OCI-LY1 (cell line): ENCODE results near the gene SOCS7.

Experiments
- H2AFZ ChIP-seq: fragments of 200-600 bp; sonication (generic), shearing (Covaris generic); 2 replicates; pipeline ENCODE4 v1.6.0; 2014; ENCODE audit warnings: antibody characterized with exemption, mild to moderate bottlenecking, low read length
- H3F3A ChIP-seq: fragments of 200-600 bp; sonication (generic), shearing (Covaris generic); 2 replicates; pipeline ENCODE4 v1.6.0; 2014; ENCODE audit warnings: mild to moderate bottlenecking, antibody characterized with exemption, low read length, moderate library complexity; ENCODE audit not compliant: insufficient read depth
- H3K27ac ChIP-seq: fragments of 200-600 bp; sonication (generic); 2 replicates; pipeline ENCODE4 v1.5.1; 2014; ENCODE audit warnings: low read length, mixed run types, mild to moderate bottlenecking, low read depth; ENCODE audit not compliant: poor library complexity, severe bottlenecking
- H3K27me3 ChIP-seq: fragments of 200-600 bp; sonication (generic); 2 replicates; pipeline ENCODE4 v1.6.0; 2014; ENCODE audit warnings: antibody characterized with exemption, mild to moderate bottlenecking, low read length, moderate library complexity; ENCODE audit not compliant: insufficient read depth
- H3K36me3 ChIP-seq: fragments of 200-600 bp; sonication (generic); 2 replicates; pipeline ENCODE4 v1.6.1; 2014; ENCODE audit warnings: mild to moderate bottlenecking, antibody characterized with exemption, low read length, moderate library complexity, mixed read lengths; ENCODE audit not compliant: insufficient read depth
- H3K4me1 ChIP-seq: fragments of 200-600 bp; sonication (generic); 2 replicates; pipeline ENCODE4 v1.5.1; 2014; ENCODE audit warnings: mild to moderate bottlenecking, low read length, moderate library complexity; ENCODE audit not compliant: insufficient read depth, severe bottlenecking
- H3K4me2 ChIP-seq: fragments of 200-600 bp; sonication (generic), shearing (Covaris generic); 2 replicates; pipeline ENCODE4 v1.6.1; 2014; ENCODE audit warnings: low read length
- H3K4me3 ChIP-seq: fragments of 200-600 bp; sonication (generic); 2 replicates; pipeline ENCODE4 v1.5.1; 2014; ENCODE audit warnings: low read length, low read depth, mild to moderate bottlenecking, mixed read lengths; ENCODE audit not compliant: poor library complexity, severe bottlenecking
- H3K79me2 ChIP-seq: fragments of 200-600 bp; shearing (Covaris generic); 2 replicates; pipeline ENCODE4 v1.6.1; 2016; ENCODE audit warnings: mixed run types, low read length, mixed read lengths; ENCODE audit not compliant: insufficient read depth
- H3K9ac ChIP-seq: fragments of 200-600 bp; sonication (generic), shearing (Covaris generic); 2 replicates; pipeline ENCODE4 v1.6.1; 2014; ENCODE audit warnings: mild to moderate bottlenecking, low read length, mixed read lengths
- H3K9me2 ChIP-seq: fragments of 200-600 bp; sonication (generic), shearing (Covaris generic); 2 replicates; pipeline ENCODE4 v1.6.1; 2014; ENCODE audit warnings: low read depth, mild to moderate bottlenecking, low read length, mixed read lengths
- H3K9me3 ChIP-seq: fragments of 200-600 bp; shearing (Covaris generic); 2 replicates; pipeline ENCODE4 v1.6.1; 2014; ENCODE audit warnings: low read length, mixed read lengths
- H4K20me1 ChIP-seq: fragments of 200-600 bp; sonication (generic), shearing (Covaris generic); 2 replicates; pipeline ENCODE4 v1.6.0; 2016; ENCODE audit warnings: mild to moderate bottlenecking, low read length; ENCODE audit not compliant: insufficient read depth
- EZH2 ChIP-seq: fragments of 200-600 bp; sonication (generic), shearing (Covaris generic); IDR thresholded peaks from 2 replicates; pipeline ENCODE4 v1.8.0; 2017; ENCODE audit warnings: borderline replicate concordance, mixed run types, mild to moderate bottlenecking, antibody characterized with exemption, low read length, moderate library complexity, mixed read lengths
- TF ChIP-seq, protein P1 (sequence below): fragments of 200-600 bp; sonication (generic), shearing (Covaris generic); IDR thresholded peaks from 2 replicates; pipeline ENCODE4 v1.5.1; 2017; ENCODE audit warnings: mild to moderate bottlenecking, antibody characterized with exemption, low read length, moderate library complexity, mixed read lengths

Gene SOCS7

DNA sequence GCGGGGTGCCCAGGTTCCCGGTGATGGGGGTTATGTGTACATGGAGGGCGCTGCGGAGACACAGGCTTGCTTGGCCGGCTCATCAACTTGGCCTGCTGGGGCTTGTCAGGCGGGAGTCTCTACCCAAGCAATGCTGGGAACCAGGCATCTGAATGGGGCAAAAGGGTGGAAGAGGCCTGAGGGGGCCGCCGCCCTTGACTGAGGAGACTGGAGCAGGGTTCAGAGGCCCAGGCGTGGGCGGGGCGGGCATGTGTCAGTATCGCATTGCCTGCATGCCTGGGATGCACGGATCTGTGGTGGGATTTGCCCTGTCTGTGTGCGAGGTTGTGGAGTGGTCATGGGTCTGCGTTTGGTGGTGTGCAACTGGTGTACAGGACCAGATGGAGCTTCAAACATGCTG is 97.7 kb downstream of the SOCS7 start:
- TF ChIP-seq EZH2: no peak
- TF ChIP-seq, protein P1, sequence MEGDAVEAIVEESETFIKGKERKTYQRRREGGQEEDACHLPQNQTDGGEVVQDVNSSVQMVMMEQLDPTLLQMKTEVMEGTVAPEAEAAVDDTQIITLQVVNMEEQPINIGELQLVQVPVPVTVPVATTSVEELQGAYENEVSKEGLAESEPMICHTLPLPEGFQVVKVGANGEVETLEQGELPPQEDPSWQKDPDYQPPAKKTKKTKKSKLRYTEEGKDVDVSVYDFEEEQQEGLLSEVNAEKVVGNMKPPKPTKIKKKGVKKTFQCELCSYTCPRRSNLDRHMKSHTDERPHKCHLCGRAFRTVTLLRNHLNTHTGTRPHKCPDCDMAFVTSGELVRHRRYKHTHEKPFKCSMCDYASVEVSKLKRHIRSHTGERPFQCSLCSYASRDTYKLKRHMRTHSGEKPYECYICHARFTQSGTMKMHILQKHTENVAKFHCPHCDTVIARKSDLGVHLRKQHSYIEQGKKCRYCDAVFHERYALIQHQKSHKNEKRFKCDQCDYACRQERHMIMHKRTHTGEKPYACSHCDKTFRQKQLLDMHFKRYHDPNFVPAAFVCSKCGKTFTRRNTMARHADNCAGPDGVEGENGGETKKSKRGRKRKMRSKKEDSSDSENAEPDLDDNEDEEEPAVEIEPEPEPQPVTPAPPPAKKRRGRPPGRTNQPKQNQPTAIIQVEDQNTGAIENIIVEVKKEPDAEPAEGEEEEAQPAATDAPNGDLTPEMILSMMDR: no peak
- Histone ChIP-seq H3K79me2 (no peaks in the 10 kb centered on the region), H2AFZ (no peak overlapping the region), H3K4me1 (no peaks in the 10 kb centered on the region), H3K9ac (no peak overlapping the region), H3K9me3 (no peaks in the 10 kb centered on the region), H3K4me3 (no peak overlapping the region), H4K20me1 (no peaks in the 10 kb centered on the region), H3K9me2 (no peaks in the 10 kb centered on the region), H3K36me3 (no peaks in the 10 kb centered on the region), H3K27ac (no peak overlapping the region), H3K4me2 (no peak overlapping the region), H3K27me3 (peaks cover 12% of the 10 kb centered on the region; the same call in 1 of the 2 replicates), H3F3A (no peaks in the 10 kb centered on the region)

DNA sequence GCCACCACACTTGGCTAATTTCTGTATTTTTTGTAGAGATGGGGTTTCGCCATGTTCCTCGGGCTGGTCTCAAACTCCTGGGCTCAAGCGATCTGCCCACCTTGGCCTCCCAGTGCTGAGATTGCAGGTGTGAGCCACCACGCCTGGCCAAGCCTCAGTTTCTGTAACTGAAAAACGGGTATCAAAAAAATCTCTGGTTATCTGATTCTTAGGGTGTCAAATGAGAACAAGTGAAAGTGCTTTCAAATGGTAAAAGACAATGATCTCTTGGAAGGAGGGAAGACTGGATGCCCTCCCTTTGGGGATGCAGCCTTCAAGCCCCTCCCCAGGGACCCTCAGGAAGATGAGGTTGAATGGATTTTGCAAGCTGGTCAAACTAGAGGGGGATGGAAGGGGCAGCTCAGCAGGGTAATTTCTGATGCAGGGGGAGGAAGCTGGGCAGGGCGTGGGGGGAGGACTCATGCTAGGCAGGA is 98.9 kb downstream of the SOCS7 start:
- no peak for TF ChIP-seq EZH2
- TF ChIP-seq, protein P1: no peak
- Histone ChIP-seq H3F3A (no peaks in the 10 kb centered on the region), H3K27me3 (peaks cover 12% of the 10 kb centered on the region; the same call in 1 of the 2 replicates), H3K9ac (no peak overlapping the region), H3K9me2 (no peaks in the 10 kb centered on the region), H3K79me2 (no peaks in the 10 kb centered on the region), H3K9me3 (no peaks in the 10 kb centered on the region), H3K4me2 (no peak overlapping the region), H2AFZ (no peak overlapping the region), H3K4me3 (no peak overlapping the region), H4K20me1 (no peaks in the 10 kb centered on the region), H3K36me3 (no peaks in the 10 kb centered on the region), H3K4me1 (no peaks in the 10 kb centered on the region), H3K27ac (no peak overlapping the region)

DNA sequence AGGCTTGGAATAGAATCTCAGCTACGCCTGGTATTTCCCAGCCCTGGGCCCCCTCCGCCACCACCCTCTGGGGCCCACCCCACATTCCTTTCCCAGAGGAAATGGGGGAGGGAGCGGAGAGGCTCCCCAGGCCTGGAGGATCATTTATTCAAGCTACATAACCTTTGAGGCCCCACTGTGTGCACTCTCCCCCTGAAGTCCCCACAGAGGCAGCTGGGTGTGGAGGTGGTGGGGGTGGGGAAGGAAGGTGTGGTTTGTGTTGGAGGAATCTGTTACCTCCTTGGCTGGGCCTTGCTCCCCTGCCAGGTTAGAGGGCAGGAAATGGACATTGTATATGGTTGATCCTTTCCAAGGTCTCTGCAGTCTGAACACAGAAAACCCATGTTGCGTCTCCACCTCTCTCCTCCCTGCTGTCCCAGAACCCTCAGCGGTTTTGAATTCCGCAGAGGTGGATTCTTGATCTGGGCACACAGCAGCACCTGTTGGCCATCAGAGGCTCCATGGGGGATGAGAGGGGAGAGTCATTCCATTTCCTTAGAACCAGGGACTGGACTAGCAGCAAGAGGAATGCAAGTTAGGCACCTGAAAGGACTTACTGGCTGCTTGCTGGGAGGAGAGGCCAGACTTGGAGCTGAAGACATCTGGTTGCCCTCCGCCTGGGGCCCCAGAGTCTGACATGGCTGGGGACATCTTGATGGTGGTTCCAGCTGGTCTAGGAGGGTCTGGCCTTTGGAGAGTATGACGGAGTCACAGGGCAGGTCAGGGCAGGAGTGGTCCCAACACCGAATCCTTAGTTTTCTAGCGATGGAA is 99.6 kb downstream of the SOCS7 start:
- Histone ChIP-seq H3K9ac (no peak overlapping the region), H3K9me2 (no peaks in the 10 kb centered on the region), H3K27me3 (peaks cover 12% of the 10 kb centered on the region; the same call in 1 of the 2 replicates), H3K4me3 (no peak overlapping the region), H3K4me1 (no peaks in the 10 kb centered on the region), H3K4me2 (no peak overlapping the region), H3K27ac (no peak overlapping the region), H2AFZ (no peak overlapping the region), H3F3A (no peaks in the 10 kb centered on the region), H3K79me2 (no peaks in the 10 kb centered on the region), H3K36me3 (no peaks in the 10 kb centered on the region), H3K9me3 (no peaks in the 10 kb centered on the region), H4K20me1 (no peaks in the 10 kb centered on the region)
- TF ChIP-seq EZH2: no peak
- TF ChIP-seq, protein P1: no peak
